Endothelial cell of umbilical vein (primary cell): ENCODE results near the gene ALLC. TPM values are rescaled to one million over a fixed set of nuclear protein-coding genes. Genes with fewer than 3 reads are reported as not detected.

ENCODE experiments used
- BruUV-seq: library from RNA; stranded (reverse); fragments of 400-500 nt; replicated peaks from 2 replicates; lab custom pipeline; 2021; lab: Mats Ljungman, UMichigan
- CTCF ChIA-PET: fragments of 300-600, 350-600 bp; sonication (Branson Sonifier 250); formaldehyde crosslinking; loops from one replicate; lab custom pipeline; 2021; ENCODE audit warnings: antibody characterized with exemption, inconsistent platforms; lab: Charles Lee
- POLR2A ChIA-PET: fragments of 300-600, 350-600 bp; sonication (Branson Sonifier 250); formaldehyde crosslinking; loops from one replicate; lab custom pipeline; 2021; ENCODE audit warnings: antibody characterized with exemption, inconsistent platforms; lab: Charles Lee
- DNase-seq: peaks from one replicate; pipeline ENCODE4 v3.0.0-alpha.2; 2011; ENCODE audit warnings: low read depth, low spot score
- FAIRE-seq: peaks from 2 replicates; lab custom pipeline; 2011; peaks lifted over from hg19 to GRCh38; lab: Jason Lieb, UNC
- H2AFZ ChIP-seq: 2 replicates; pipeline ENCODE4 v1.6.0; 2012; ENCODE audit warnings: low read depth, low read length, control low read depth, inconsistent platforms
- H3K27ac ChIP-seq: 2 replicates; pipeline ENCODE4 v1.5.1; 2011; ENCODE audit warnings: low read depth, mild to moderate bottlenecking, control low read depth, low read length, moderate library complexity; ENCODE audit not compliant: insufficient read depth
- H3K27me3 ChIP-seq, 2 experiments: 2 replicates each; pipeline versions ENCODE4 v1.6.0 to v1.6.1; 2011; ENCODE audit warnings: low read length in 2 of 2, mixed read lengths in 1 of 2; ENCODE audit not compliant: control insufficient read depth in 2 of 2, insufficient read depth in 2 of 2
- H3K36me3 ChIP-seq, 2 experiments: 2 replicates in 1 of 2; 3 replicates in 1 of 2; pipeline ENCODE4 v1.5.1; 2011; ENCODE audit warnings: low read length in 2 of 2, mild to moderate bottlenecking in 1 of 2, moderate library complexity in 1 of 2; ENCODE audit not compliant: control insufficient read depth in 2 of 2, insufficient read depth in 2 of 2; ENCODE audit errors: extremely low read depth in 1 of 2
- H3K4me1 ChIP-seq: 3 replicates; pipeline ENCODE4 v1.5.1; 2011; ENCODE audit warnings: mild to moderate bottlenecking, low read length; ENCODE audit not compliant: control insufficient read depth, insufficient read depth; ENCODE audit errors: extremely low read depth
- H3K4me2 ChIP-seq: 2 replicates; pipeline ENCODE4 v1.6.1; 2011; ENCODE audit warnings: low read length, control low read depth, mixed read lengths; ENCODE audit not compliant: insufficient read depth
- H3K4me3 ChIP-seq, 3 experiments: fragments of 200-600 bp in 1 of 3; sonication (generic), shearing (Covaris generic) in 1 of 3; replicated peaks in 1 of 3; 2 replicates each; pipeline ENCODE4 v1.5.1; 2011 to 2016; ENCODE audit warnings: control low read depth in 3 of 3, low read length in 3 of 3, mild to moderate bottlenecking in 2 of 3, inconsistent platforms in 1 of 3, low read depth in 1 of 3, moderate library complexity in 1 of 3; ENCODE audit not compliant: insufficient read depth in 1 of 3
- H3K79me2 ChIP-seq: 2 replicates; pipeline ENCODE4 v1.6.0; 2012; ENCODE audit warnings: low read length, inconsistent platforms; ENCODE audit not compliant: control insufficient read depth, insufficient read depth
- H3K9ac ChIP-seq: replicated peaks from 2 replicates; pipeline ENCODE3; 2011; ENCODE audit warnings: low read length, control low read depth; ENCODE audit not compliant: insufficient read depth; ENCODE audit errors: extremely low read depth
- H3K9me1 ChIP-seq: replicated peaks from 3 replicates; pipeline ENCODE4 v1.6.0; 2011; ENCODE audit warnings: mild to moderate bottlenecking, low read length; ENCODE audit not compliant: control insufficient read depth, insufficient read depth; ENCODE audit errors: extremely low read depth
- H3K9me3 ChIP-seq: replicated peaks from 2 replicates; pipeline ENCODE4 v1.5.1; 2012; ENCODE audit warnings: low read length, inconsistent platforms; ENCODE audit not compliant: control insufficient read depth, insufficient read depth
- H4K20me1 ChIP-seq: replicated peaks from 2 replicates; pipeline ENCODE3; 2011; ENCODE audit warnings: mild to moderate bottlenecking, low read length; ENCODE audit not compliant: control insufficient read depth, insufficient read depth; ENCODE audit errors: extremely low read depth
- EZH2 ChIP-seq: IDR thresholded peaks from 2 replicates; pipeline ENCODE4 v1.6.1; 2012; ENCODE audit warnings: borderline replicate concordance, low read depth, mild to moderate bottlenecking, moderate library complexity, low read length, inconsistent platforms; ENCODE audit not compliant: severe bottlenecking
- FOS ChIP-seq: IDR thresholded peaks from 2 replicates; pipeline ENCODE4 v1.6.1; 2011; ENCODE audit warnings: mild to moderate bottlenecking, low read length, moderate library complexity, borderline replicate concordance; ENCODE audit not compliant: insufficient read depth
- GATA2 ChIP-seq: IDR thresholded peaks from 2 replicates; pipeline ENCODE4 v1.7.0; 2011; ENCODE audit warnings: low read depth, mild to moderate bottlenecking, moderate library complexity, mixed read lengths, low read length; ENCODE audit not compliant: insufficient read length, insufficient read depth
- JUN ChIP-seq: IDR thresholded peaks from 2 replicates; pipeline ENCODE4 v1.6.1; 2011; ENCODE audit warnings: borderline replicate concordance, low read depth; ENCODE audit not compliant: insufficient read length, insufficient read depth
- MYC ChIP-seq: IDR thresholded peaks from one replicate; pipeline ENCODE4 v1.6.1; 2011; ENCODE audit warnings: mild to moderate bottlenecking, low read depth, low read length
- POLR2A ChIP-seq: IDR thresholded peaks from 2 replicates; pipeline ENCODE4 v1.6.1; 2012; ENCODE audit warnings: low read depth, mild to moderate bottlenecking, control low read depth, low read length
- POLR2AphosphoS5 ChIP-seq: IDR thresholded peaks from 2 replicates; pipeline ENCODE4 v1.6.1; 2012; ENCODE audit warnings: low read depth, mild to moderate bottlenecking, control low read depth, low read length, moderate library complexity; ENCODE audit not compliant: insufficient read depth
- dilution Hi-C: fragments of 300-500 bp; cut with MboI; formaldehyde crosslinking; loops from one replicate; pipeline ENCODE4 v1.15.0; 2019; ENCODE audit warnings: low sequenced_read_pairs; ENCODE audit not compliant: extremely low pct_ligation_motif_present
- intact Hi-C: fragments of 100-400 bp; cut with micrococcal nuclease; formaldehyde crosslinking; loops from one replicate; pipeline ENCODE4 v1.10.0; 2022
- polyA plus RNA-seq, 4 experiments: library from polyadenylated mRNA; depleted of rRNA in 3 of 4; stranded (reverse) in 3 of 4; unstranded in 1 of 4; fragments of >200 nt; gene quantifications; 2 replicates each; pipeline versions ENCODE4 v1.2.1 to v1.2.3, GENCODE V29; 2011 to 2012; ENCODE audit warnings: missing spikeins in 1 of 4
- total RNA-seq: library from RNA; stranded (reverse); gene quantifications from 2 replicates; pipeline ENCODE4 v1.2.3, GENCODE V29; 2021
- TF ChIP-seq, protein P1 (sequence below), 2 donors: IDR thresholded peaks; 1 replicate in 1 of 2; 2 replicates in 1 of 2; pipeline ENCODE4 v1.5.1; 2011; ENCODE audit warnings: low read length in 2 of 2, mild to moderate bottlenecking in 2 of 2, moderate library complexity in 2 of 2, control low read depth in 1 of 2, inconsistent platforms in 1 of 2, low read depth in 1 of 2; ENCODE audit not compliant: insufficient read depth in 1 of 2; ENCODE audit errors: extremely low read depth in 1 of 2
- TF ChIP-seq, protein P2 (sequence below): IDR thresholded peaks from 2 replicates; pipeline ENCODE4 v1.6.1; 2011; ENCODE audit not compliant: insufficient read depth, insufficient read length

ALLC gene
- total and polyA plus RNA-seq, 2 donors (not counting 3 experiments of a cell fraction or from before 2014, with no cell fraction given): not detected

DNA sequence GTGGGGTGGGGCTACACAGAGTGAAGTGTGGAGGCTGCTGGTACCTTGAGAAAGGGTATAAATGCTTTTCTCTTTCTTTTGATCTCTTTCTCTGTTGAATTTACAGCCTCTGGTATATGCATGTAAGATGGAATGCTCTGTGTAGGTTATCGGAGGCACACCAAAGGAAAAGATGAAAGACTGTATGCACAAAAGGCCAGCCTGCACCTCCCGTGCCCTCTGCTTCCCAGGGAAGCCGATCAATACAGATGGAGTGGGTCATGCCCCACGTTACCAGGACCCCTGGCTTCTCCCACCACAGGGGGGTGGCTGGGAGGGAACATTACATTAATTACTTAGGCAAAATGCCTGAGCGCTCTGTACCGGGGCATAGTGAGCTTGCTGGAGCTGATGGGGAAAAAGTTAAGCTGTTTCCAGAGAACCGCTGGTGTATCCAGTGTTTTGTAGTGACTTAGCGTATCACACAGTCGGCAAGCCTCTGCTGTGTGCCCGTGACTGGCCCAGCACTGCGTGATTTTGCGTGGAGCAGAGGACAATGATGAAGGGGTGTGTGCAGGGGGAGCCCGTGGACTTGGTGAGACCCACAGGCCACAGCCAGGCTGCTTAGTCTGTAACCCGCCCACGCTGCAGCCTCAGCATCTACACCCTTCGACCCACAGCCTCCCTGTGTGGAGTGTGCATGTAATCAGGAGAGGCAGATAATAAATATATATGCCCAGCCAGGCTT lies 8.0 kb downstream of the ALLC start:
- Histone ChIP-seq H3K4me3 (no peak overlapping the region), H3K4me1 (no peaks in the 10 kb centered on the region), H3K9me1 (no peaks in the 10 kb centered on the region), H3K36me3 (no peaks in the 10 kb centered on the region), H2AFZ (no peak overlapping the region), H3K4me2 (no peak overlapping the region), H3K9ac (no peak overlapping the region), H3K27me3 (no peaks in the 10 kb centered on the region), H3K9me3 (no peaks in the 10 kb centered on the region), H3K27ac (no peak overlapping the region), H4K20me1 (no peaks in the 10 kb centered on the region), H3K79me2 (no peaks in the 10 kb centered on the region)
- CTCF ChIA-PET: no interaction called here
- TF ChIP-seq MYC (no peak), EZH2 (no peak), FOS (no peak), POLR2A (no peak), GATA2 (no peak), POLR2AphosphoS5 (no peak), JUN (no peak)
- TF ChIP-seq, protein P1, sequence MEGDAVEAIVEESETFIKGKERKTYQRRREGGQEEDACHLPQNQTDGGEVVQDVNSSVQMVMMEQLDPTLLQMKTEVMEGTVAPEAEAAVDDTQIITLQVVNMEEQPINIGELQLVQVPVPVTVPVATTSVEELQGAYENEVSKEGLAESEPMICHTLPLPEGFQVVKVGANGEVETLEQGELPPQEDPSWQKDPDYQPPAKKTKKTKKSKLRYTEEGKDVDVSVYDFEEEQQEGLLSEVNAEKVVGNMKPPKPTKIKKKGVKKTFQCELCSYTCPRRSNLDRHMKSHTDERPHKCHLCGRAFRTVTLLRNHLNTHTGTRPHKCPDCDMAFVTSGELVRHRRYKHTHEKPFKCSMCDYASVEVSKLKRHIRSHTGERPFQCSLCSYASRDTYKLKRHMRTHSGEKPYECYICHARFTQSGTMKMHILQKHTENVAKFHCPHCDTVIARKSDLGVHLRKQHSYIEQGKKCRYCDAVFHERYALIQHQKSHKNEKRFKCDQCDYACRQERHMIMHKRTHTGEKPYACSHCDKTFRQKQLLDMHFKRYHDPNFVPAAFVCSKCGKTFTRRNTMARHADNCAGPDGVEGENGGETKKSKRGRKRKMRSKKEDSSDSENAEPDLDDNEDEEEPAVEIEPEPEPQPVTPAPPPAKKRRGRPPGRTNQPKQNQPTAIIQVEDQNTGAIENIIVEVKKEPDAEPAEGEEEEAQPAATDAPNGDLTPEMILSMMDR (IDR thresholded peaks at IDR 0.05; ENCODE audit: extremely low read depth in 1 of 2, insufficient read depth in 1 of 2, low read depth in 1 of 2, low read length in 2 of 2): no peak
- TF ChIP-seq, protein P2, sequence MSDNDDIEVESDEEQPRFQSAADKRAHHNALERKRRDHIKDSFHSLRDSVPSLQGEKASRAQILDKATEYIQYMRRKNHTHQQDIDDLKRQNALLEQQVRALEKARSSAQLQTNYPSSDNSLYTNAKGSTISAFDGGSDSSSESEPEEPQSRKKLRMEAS: no peak
- POLR2A ChIA-PET: no interaction called here
- dilution Hi-C loops: no loop called here
- no peak for DNase-seq
- no peak for FAIRE-seq
- BruUV-seq: no TSS peak
- intact Hi-C loops: no loop called here
